Stimulated activated CD4-positive, alpha-beta T cell treated with anti-CD3 and anti-CD28 coated beads, Interleukin-2, amount 100 ng/mL, for 48 hours (primary cell): ENCODE measurements around the gene CUX1.
"Not testable (repeated sequence)": the region's sequence is repeated elsewhere in the genome, so short reads cannot be mapped to it uniquely, and the experiment has no call there.

Experiments used
- DNase-seq, 2 donors: peaks; one replicate each; pipeline ENCODE4 v3.0.0-alpha.2; 2020

The CUX1 gene

GRCh38 chr7:101817471-101818286, at the start of gene CUX1:
TSS of gene CUX1 (plus strand) at chr7:101817626. CDS start at chr7:101817640, 14 bp downstream.
- peak in 1 of 2 donors; percentile 19 for DNase-seq

- no peak for DNase-seq
These were observed 49.1 kb upstream of the CUX1 start for GRCh38 chr7:101768280-101768679.

- DNase-seq = no peak
These were observed 47.0 kb upstream of the CUX1 start for GRCh38 chr7:101770466-101770865.

GRCh38 chr7:101772508-101773211, 44.8 kb upstream of the CUX1 start:
- no peak for DNase-seq

- DNase-seq = no peak
These were observed 42.2 kb upstream of the CUX1 start for GRCh38 chr7:101775181-101775580.

- no peak for DNase-seq
These were observed 39.3 kb upstream of the CUX1 start for GRCh38 chr7:101778026-101778580.

GRCh38 chr7:101779267-101779666, 38.2 kb upstream of the CUX1 start:
- no peak for DNase-seq

GRCh38 chr7:101780281-101780680, 37.1 kb upstream of the CUX1 start:
- no peak for DNase-seq

GRCh38 chr7:101781439-101781838, 36.0 kb upstream of the CUX1 start:
- no peak for DNase-seq

- no peak for DNase-seq
These were observed 35.0 kb upstream of the CUX1 start for GRCh38 chr7:101782476-101782875.

- DNase-seq = no peak
These were observed 34.5 kb upstream of the CUX1 start for GRCh38 chr7:101782896-101783295.

GRCh38 chr7:101783381-101784181, 33.8 kb upstream of the CUX1 start:
- DNase-seq = no peak

GRCh38 chr7:101784292-101785127, 32.9 kb upstream of the CUX1 start:
- no peak for DNase-seq

- no peak for DNase-seq
These were observed 29.6 kb upstream of the CUX1 start for GRCh38 chr7:101787864-101788263.

- DNase-seq = no peak
These were observed 28.9 kb upstream of the CUX1 start for GRCh38 chr7:101788517-101788916.

- no peak for DNase-seq
These were observed 26.7 kb upstream of the CUX1 start for GRCh38 chr7:101790566-101791293.

- DNase-seq = no peak
These were observed 25.3 kb upstream of the CUX1 start for GRCh38 chr7:101792051-101792681.

GRCh38 chr7:101792682-101793071, 24.7 kb upstream of the CUX1 start:
- DNase-seq = not testable (repeated sequence)

- no peak for DNase-seq
These were observed 22.0 kb upstream of the CUX1 start for GRCh38 chr7:101795461-101795860.

GRCh38 chr7:101798173-101798572, 19.3 kb upstream of the CUX1 start:
- not testable (repeated sequence) for DNase-seq
